Endodermal cell (in vitro differentiated cells): Measurements from ENCODE around the gene FAM193B. TPM values are rescaled to one million over a fixed set of nuclear protein-coding genes. Genes with fewer than 3 reads are reported as not detected.

Experiments used
- DNase-seq: peaks from one replicate; pipeline ENCODE4 v3.0.0-alpha.2; 2017
- H3K27ac ChIP-seq: 2 replicates; pipeline ENCODE4 v1.5.1; 2013; ENCODE audit warnings: mild to moderate bottlenecking, low read depth, low read length, moderate library complexity
- H3K27me3 ChIP-seq: 2 replicates; pipeline ENCODE4 v1.6.1; 2013; ENCODE audit warnings: mild to moderate bottlenecking, low read length, moderate library complexity; ENCODE audit not compliant: insufficient read depth, control insufficient read depth, poor library complexity, severe bottlenecking
- H3K36me3 ChIP-seq: 2 replicates; pipeline ENCODE4 v1.7.0; 2013; ENCODE audit warnings: mild to moderate bottlenecking, low read length, moderate library complexity; ENCODE audit not compliant: control insufficient read depth, insufficient read depth
- H3K4me1 ChIP-seq: one replicate; pipeline ENCODE4 v1.7.0; 2013; ENCODE audit warnings: low read length; ENCODE audit not compliant: control insufficient read depth, insufficient read depth
- H3K4me3 ChIP-seq: 2 replicates; pipeline ENCODE4 v1.5.1; 2013; ENCODE audit warnings: mild to moderate bottlenecking, low read length, moderate library complexity
- H3K9ac ChIP-seq: 2 replicates; pipeline ENCODE4 v1.6.1; 2013; ENCODE audit warnings: mild to moderate bottlenecking, low read length, moderate library complexity; ENCODE audit not compliant: poor library complexity, severe bottlenecking; ENCODE audit errors: extremely low read depth
- H3K9me3 ChIP-seq: 2 replicates; pipeline ENCODE4 v1.6.1; 2013; ENCODE audit warnings: mild to moderate bottlenecking, low read length, moderate library complexity; ENCODE audit not compliant: control insufficient read depth
- H3K27ac Mint-ChIP-seq: 2 replicates; pipeline ENCODE4 v1.8.0; 2020; ENCODE audit warnings: mixed read lengths
- H3K27me3 Mint-ChIP-seq: 2 replicates; pipeline ENCODE4 v1.8.0; 2021; ENCODE audit warnings: mild to moderate bottlenecking, mixed read lengths; ENCODE audit not compliant: insufficient read depth
- H3K36me3 Mint-ChIP-seq: 2 replicates; pipeline ENCODE4 v1.8.0; 2020; ENCODE audit warnings: low read depth, mixed read lengths
- H3K4me1 Mint-ChIP-seq: 2 replicates; pipeline ENCODE4 v1.8.0; 2020; ENCODE audit warnings: mixed read lengths
- H3K4me3 Mint-ChIP-seq: 2 replicates; pipeline ENCODE4 v1.8.0; 2020; ENCODE audit warnings: mild to moderate bottlenecking, moderate library complexity, mixed read lengths
- H3K9me3 Mint-ChIP-seq: 2 replicates; pipeline ENCODE4 v1.8.0; 2020; ENCODE audit warnings: mild to moderate bottlenecking, mixed read lengths
- WGBS, 2 experiments: methylation state at CpG; one replicate each; pipeline versions ENCODE4 v1.1.5 to v1.1.7; 2013; ENCODE audit warnings: missing lambda C conversion rate in 2 of 2, mixed read lengths in 1 of 2; ENCODE audit not compliant: insufficient coverage in 1 of 2, insufficient read length in 1 of 2; 5-methylcytosine and 5-hydroxymethylcytosine counted together
- long read RNA-seq, 4 experiments: library from polyadenylated mRNA in 2 of 4; library from RNA in 1 of 4; library from capped mRNA in 1 of 4; stranded (forward) in 3 of 4; unstranded in 1 of 4; transcript quantifications; one replicate each; pipeline ENCODE4 v2.0.0, GENCODE V29; 2020 to 2021; ENCODE audit warnings: inconsistent platforms in 1 of 4
- polyA plus RNA-seq, 2 experiments: library from polyadenylated mRNA; stranded (reverse); fragments of 50-300 nt; gene quantifications; one replicate each; pipeline ENCODE4 v1.2.3, GENCODE V29; 2013
- total RNA-seq, 2 donors: library from RNA; stranded (reverse); fragmentation: NEBNext Ultra II Directional in 1 of 2; extraction: Animal tissue kit (Norgen Biotek cat#: 25700) in 1 of 2; gene quantifications; 2 replicates in 1 of 2; 3 replicates in 1 of 2; pipeline ENCODE4 v1.2.1, GENCODE V29; 2021
- TF ChIP-seq, protein P1 (sequence below): fragments of 200-600 bp; sonication (generic); conservative IDR thresholded peaks from 2 replicates; pipeline ENCODE4 v1.5.0; 2021; ENCODE audit warnings: antibody characterized with exemption, mild to moderate bottlenecking

Gene FAM193B
- 100 to 1,000 TPM; 112 to 115 TPM for total RNA-seq
- polyA plus RNA-seq (2013, experiment 1 of 2) = 106 TPM
- polyA plus RNA-seq (2013, experiment 2 of 2) = 105 TPM
- long read RNA-seq, experiment 1, transcript FAM193B-204 (4 exons, 1,870 nt) = major isoform, 6 of 17 reads
- long read RNA-seq, experiment 1, partial matches to known transcripts = 5 of 17 reads
- long read RNA-seq, experiment 1, other reads (novel, unspliced or antisense) = 6 of 17 reads
- long read RNA-seq, experiment 2, transcript FAM193B-217 (9 exons, 2,913 nt) = major isoform, 12 of 82 reads
- long read RNA-seq, experiment 2, partial matches to known transcripts = 12 of 82 reads
- long read RNA-seq, experiment 2, other reads (novel, unspliced or antisense) = 54 of 82 reads
- long read RNA-seq, experiment 3, partial matches to known transcripts = 17 of 31 reads
- long read RNA-seq, experiment 3, other reads (novel, unspliced or antisense) = 13 of 31 reads
- long read RNA-seq, experiment 4, partial matches to known transcripts = 0 of 1 reads
- long read RNA-seq, experiment 4, other reads (novel, unspliced or antisense) = 1 of 1 reads

DNA sequence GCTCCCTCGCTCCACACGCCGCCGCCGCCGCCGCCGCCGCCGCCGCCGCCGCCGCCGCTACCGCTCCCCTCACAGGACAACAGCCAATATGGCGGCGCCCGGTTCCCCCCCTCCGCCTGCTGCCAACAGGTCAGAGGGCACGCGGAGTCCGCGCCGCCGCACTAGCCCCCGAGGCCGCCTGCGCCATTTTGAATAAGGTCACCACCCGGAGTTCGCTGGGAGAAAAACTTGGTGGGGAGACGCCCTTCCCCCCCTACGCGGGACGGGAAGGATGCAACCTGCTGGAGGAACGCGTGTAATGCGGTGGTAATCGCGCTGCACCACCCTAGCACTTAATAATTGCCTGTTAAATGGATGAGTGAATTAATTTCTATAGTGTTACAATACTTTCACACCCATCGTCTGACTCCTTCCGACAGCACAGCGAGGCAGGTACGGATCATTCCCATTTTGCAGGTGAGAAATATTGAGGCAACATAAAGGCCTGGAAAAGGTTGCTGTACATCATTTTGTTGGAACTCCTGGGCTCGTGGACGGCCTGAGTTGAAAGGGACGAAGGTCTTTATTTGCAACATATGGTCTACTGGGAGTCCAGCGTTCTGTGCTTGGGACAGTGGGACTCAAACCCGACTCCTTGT is at the start of gene FAM193B:
Gene FAM193B (minus strand): TSS at position 90 of the 638 bp plus-strand sequence. CDS start 105 bp downstream, outside the sequence.
- no peaks in the 10 kb centered on the region for H3K9me3 ChIP-seq
- peaks cover 9% of the 10 kb centered on the region for H3K4me1 ChIP-seq
- Mint-ChIP-seq H3K4me3 (peak within 1 kb of the TSS; percentile 82), H3K9me3 (peaks cover 7% of the 10 kb centered on the region), H3K4me1 (peaks cover 13% of the 10 kb centered on the region), H3K27me3 (no peaks in the 10 kb centered on the region), H3K27ac (peak within 1 kb of the TSS; percentile 83), H3K36me3 (peaks cover 29% of the 10 kb centered on the region)
- H3K27ac ChIP-seq = peak within 1 kb of the TSS; percentile 33
- TF ChIP-seq, protein P1, sequence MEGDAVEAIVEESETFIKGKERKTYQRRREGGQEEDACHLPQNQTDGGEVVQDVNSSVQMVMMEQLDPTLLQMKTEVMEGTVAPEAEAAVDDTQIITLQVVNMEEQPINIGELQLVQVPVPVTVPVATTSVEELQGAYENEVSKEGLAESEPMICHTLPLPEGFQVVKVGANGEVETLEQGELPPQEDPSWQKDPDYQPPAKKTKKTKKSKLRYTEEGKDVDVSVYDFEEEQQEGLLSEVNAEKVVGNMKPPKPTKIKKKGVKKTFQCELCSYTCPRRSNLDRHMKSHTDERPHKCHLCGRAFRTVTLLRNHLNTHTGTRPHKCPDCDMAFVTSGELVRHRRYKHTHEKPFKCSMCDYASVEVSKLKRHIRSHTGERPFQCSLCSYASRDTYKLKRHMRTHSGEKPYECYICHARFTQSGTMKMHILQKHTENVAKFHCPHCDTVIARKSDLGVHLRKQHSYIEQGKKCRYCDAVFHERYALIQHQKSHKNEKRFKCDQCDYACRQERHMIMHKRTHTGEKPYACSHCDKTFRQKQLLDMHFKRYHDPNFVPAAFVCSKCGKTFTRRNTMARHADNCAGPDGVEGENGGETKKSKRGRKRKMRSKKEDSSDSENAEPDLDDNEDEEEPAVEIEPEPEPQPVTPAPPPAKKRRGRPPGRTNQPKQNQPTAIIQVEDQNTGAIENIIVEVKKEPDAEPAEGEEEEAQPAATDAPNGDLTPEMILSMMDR = peak; percentile 63
- 16 to 38% methylated on average over 21 to 49 of the region's 49 CpGs for WGBS, 2 experiments
- H3K27me3 ChIP-seq = no peaks in the 10 kb centered on the region
- DNase-seq = peak; percentile 99
- peak within 1 kb of the TSS; percentile 61 for H3K9ac ChIP-seq
- peaks cover 35% of the 10 kb centered on the region for H3K36me3 ChIP-seq
- peak within 1 kb of the TSS; percentile 92 for H3K4me3 ChIP-seq

DNA sequence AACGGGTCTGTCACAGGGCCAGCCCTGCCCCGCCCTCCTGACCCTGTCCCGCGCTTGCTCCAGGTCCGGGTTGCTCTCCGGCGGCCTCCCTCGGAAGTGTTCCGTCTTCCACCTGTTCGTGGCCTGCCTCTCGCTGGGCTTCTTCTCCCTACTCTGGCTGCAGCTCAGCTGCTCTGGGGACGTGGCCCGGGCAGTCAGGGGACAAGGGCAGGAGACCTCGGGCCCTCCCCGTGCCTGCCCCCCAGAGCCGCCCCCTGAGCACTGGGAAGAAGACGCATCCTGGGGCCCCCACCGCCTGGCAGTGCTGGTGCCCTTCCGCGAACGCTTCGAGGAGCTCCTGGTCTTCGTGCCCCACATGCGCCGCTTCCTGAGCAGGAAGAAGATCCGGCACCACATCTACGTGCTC is 49.8 kb upstream of the FAM193B start:
- Mint-ChIP-seq H3K9me3 (no peaks in the 10 kb centered on the region), H3K27me3 (no peaks in the 10 kb centered on the region), H3K4me3 (no peak overlapping the region), H3K36me3 (peaks cover 20% of the 10 kb centered on the region), H3K27ac (no peak overlapping the region), H3K4me1 (peaks cover 9% of the 10 kb centered on the region)
- DNase-seq = no peak
- 91 to 94% methylated on average over 15 to 27 of the region's 27 CpGs for WGBS, 2 experiments
- Histone ChIP-seq H3K9ac (no peak overlapping the region), H3K4me3 (no peak overlapping the region), H3K27ac (no peak overlapping the region), H3K36me3 (peaks cover 5% of the 10 kb centered on the region), H3K27me3 (no peaks in the 10 kb centered on the region), H3K4me1 (peaks cover 3% of the 10 kb centered on the region), H3K9me3 (no peaks in the 10 kb centered on the region)
- TF ChIP-seq, protein P1 = no peak

DNA sequence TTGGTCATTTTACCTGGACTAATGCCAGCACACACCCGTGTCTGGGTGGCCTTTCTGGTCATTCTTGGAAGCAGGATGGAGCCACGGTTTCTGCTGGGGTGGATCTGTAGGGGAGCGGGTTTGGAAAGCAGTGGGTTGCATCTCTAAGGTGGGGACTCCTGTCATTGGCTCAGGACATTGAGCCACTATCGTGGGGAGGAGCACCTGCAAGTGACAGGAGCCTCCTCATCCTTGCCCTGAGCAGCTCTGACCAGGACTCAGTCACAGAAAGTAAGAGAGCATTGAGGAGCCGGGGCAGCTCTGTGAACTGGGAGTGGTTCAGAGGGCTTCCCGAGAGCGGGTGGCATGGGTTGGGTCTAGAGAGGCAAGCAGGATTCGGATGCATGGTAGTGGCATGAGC is 49.3 kb upstream of the FAM193B start:
- TF ChIP-seq, protein P1 = no peak
- H3K4me1 Mint-ChIP-seq = peaks cover 12% of the 10 kb centered on the region
- H3K27ac ChIP-seq = no peak overlapping the region
- H3K36me3 Mint-ChIP-seq = peaks cover 20% of the 10 kb centered on the region
- DNase-seq = no peak
- H3K27me3 Mint-ChIP-seq = no peaks in the 10 kb centered on the region
- H3K9me3 Mint-ChIP-seq = no peaks in the 10 kb centered on the region
- H3K9me3 ChIP-seq = no peaks in the 10 kb centered on the region
- H3K9ac ChIP-seq = no peak overlapping the region
- peak overlapping the region; percentile 32 for H3K27ac Mint-ChIP-seq
- peaks cover 3% of the 10 kb centered on the region for H3K4me1 ChIP-seq
- WGBS, 2 experiments = 91 to 95% methylated on average over 6 to 8 of the region's 8 CpGs
- no peak overlapping the region for H3K4me3 Mint-ChIP-seq
- no peak overlapping the region for H3K4me3 ChIP-seq
- H3K36me3 ChIP-seq = peaks cover under 1% of the 10 kb centered on the region
- no peaks in the 10 kb centered on the region for H3K27me3 ChIP-seq
